ENCODE results near the gene RPF1.
A peak's percentile ranks its signal among the peaks of the same experiment; 100 is the strongest.

RPF1 gene

GRCh38 chr1:84496498-84496897 lies 17.4 kb downstream of the RPF1 start:
- H3K4me1 ChIP-seq (ENCODE audit: low read length), result no peaks in the 10 kb centered on the region
- TF ChIP-seq EZH2phosphoT487 (IDR thresholded peaks at IDR 0.05; ENCODE audit: low read depth) (no peak), CTCF (IDR thresholded peaks at IDR 0.05; ENCODE audit: low read depth, low read length) (no peak)
- no peak overlapping the region for H3K9ac ChIP-seq (ENCODE audit: low read length)
- H3K27me3 ChIP-seq (ENCODE audit: low read depth, low read length), result no peaks in the 10 kb centered on the region
- H3K4me2 ChIP-seq (ENCODE audit: low read length), result no peak overlapping the region
- H3K9me3 ChIP-seq (ENCODE audit: insufficient read depth, low read length), result no peaks in the 10 kb centered on the region
- no peak overlapping the region for H3K4me3 ChIP-seq (ENCODE audit: low read length)
- no peak overlapping the region for H2AFZ ChIP-seq (ENCODE audit: low read depth, low read length)
- no peaks in the 10 kb centered on the region for H3K79me2 ChIP-seq (ENCODE audit: low read length)
- no peaks in the 10 kb centered on the region for H4K20me1 ChIP-seq (ENCODE audit: insufficient read depth, low read length)
- peaks cover 26% of the 10 kb centered on the region for H3K36me3 ChIP-seq (replicated peaks; ENCODE audit: low read depth, low read length)
- no peak overlapping the region for H3K27ac ChIP-seq (ENCODE audit: low read length)

- Histone ChIP-seq H3K27me3 (ENCODE audit: low read depth, low read length) (no peaks in the 10 kb centered on the region), H3K36me3 (replicated peaks; ENCODE audit: low read depth, low read length) (peaks cover 25% of the 10 kb centered on the region), H3K4me3 (ENCODE audit: low read length) (no peak overlapping the region), H3K9ac (ENCODE audit: low read length) (no peak overlapping the region), H3K9me3 (ENCODE audit: insufficient read depth, low read length) (no peaks in the 10 kb centered on the region), H4K20me1 (ENCODE audit: insufficient read depth, low read length) (peaks cover 4% of the 10 kb centered on the region), H3K79me2 (ENCODE audit: low read length) (peaks cover 7% of the 10 kb centered on the region), H2AFZ (ENCODE audit: low read depth, low read length) (no peak overlapping the region), H3K27ac (ENCODE audit: low read length) (no peak overlapping the region), H3K4me1 (ENCODE audit: low read length) (no peaks in the 10 kb centered on the region), H3K4me2 (ENCODE audit: low read length) (no peak overlapping the region)
- TF ChIP-seq EZH2phosphoT487 (IDR thresholded peaks at IDR 0.05; ENCODE audit: low read depth) (no peak), CTCF (IDR thresholded peaks at IDR 0.05; ENCODE audit: low read depth, low read length) (no peak)
Measured at GRCh38 chr1:84497631-84498275, 18.7 kb downstream of the RPF1 start.

DNA sequence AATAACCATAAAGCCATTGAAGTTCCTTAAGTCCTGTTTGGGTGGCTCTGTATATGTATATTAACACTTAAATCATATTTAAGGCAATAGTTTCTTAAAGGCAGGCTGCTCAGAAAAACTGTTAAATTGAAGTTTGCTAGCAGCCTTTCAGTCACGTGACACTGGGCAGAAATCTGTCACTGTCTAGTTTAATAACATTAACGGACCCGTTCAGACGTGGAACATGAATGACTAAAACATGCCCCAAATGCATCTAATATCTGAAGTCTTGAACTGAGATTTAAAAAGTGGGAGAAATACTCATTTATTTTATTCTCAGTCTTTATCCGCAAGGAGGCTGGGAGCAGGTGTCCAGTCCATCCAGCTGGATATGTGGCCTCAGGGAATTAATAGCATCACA lies 23.9 kb downstream of the RPF1 start:
- peaks cover 37% of the 10 kb centered on the region for H3K79me2 ChIP-seq (ENCODE audit: low read length)
- no peak overlapping the region for H3K4me2 ChIP-seq (ENCODE audit: low read length)
- peaks cover 15% of the 10 kb centered on the region for H3K4me1 ChIP-seq (ENCODE audit: low read length)
- H3K9ac ChIP-seq (ENCODE audit: low read length), result no peak overlapping the region
- H4K20me1 ChIP-seq (ENCODE audit: insufficient read depth, low read length), result peaks cover 25% of the 10 kb centered on the region
- H3K4me3 ChIP-seq (ENCODE audit: low read length), result no peak overlapping the region
- TF ChIP-seq CTCF (IDR thresholded peaks at IDR 0.05; ENCODE audit: low read depth, low read length) (no peak), EZH2phosphoT487 (IDR thresholded peaks at IDR 0.05; ENCODE audit: low read depth) (no peak)
- H2AFZ ChIP-seq (ENCODE audit: low read depth, low read length), result no peak overlapping the region
- H3K27me3 ChIP-seq (ENCODE audit: low read depth, low read length), result no peaks in the 10 kb centered on the region
- H3K9me3 ChIP-seq (ENCODE audit: insufficient read depth, low read length), result no peaks in the 10 kb centered on the region
- H3K36me3 ChIP-seq (replicated peaks; ENCODE audit: low read depth, low read length), result peaks cover 5% of the 10 kb centered on the region
- no peak overlapping the region for H3K27ac ChIP-seq (ENCODE audit: low read length)

- Histone ChIP-seq H4K20me1 (ENCODE audit: insufficient read depth, low read length) (peaks cover 25% of the 10 kb centered on the region), H3K9me3 (ENCODE audit: insufficient read depth, low read length) (no peaks in the 10 kb centered on the region), H3K27me3 (ENCODE audit: low read depth, low read length) (no peaks in the 10 kb centered on the region), H3K36me3 (replicated peaks; ENCODE audit: low read depth, low read length) (peaks cover 6% of the 10 kb centered on the region), H2AFZ (ENCODE audit: low read depth, low read length) (no peak overlapping the region), H3K4me1 (ENCODE audit: low read length) (peaks cover 15% of the 10 kb centered on the region), H3K27ac (ENCODE audit: low read length) (peak overlapping the region; percentile 92), H3K4me3 (ENCODE audit: low read length) (peak overlapping the region; percentile 93), H3K4me2 (ENCODE audit: low read length) (peak overlapping the region; percentile 83), H3K9ac (ENCODE audit: low read length) (peak overlapping the region; percentile 92), H3K79me2 (ENCODE audit: low read length) (peaks cover 37% of the 10 kb centered on the region)
- no peak for TF ChIP-seq EZH2phosphoT487 (IDR thresholded peaks at IDR 0.05; ENCODE audit: low read depth)
- TF ChIP-seq CTCF (IDR thresholded peaks at IDR 0.05; ENCODE audit: low read depth, low read length), result no peak
Measured at GRCh38 chr1:84504580-84505492, 25.8 kb downstream of the RPF1 start.

Data from OCI-LY3 (cell line).